Neuronal stem cell (in vitro differentiated cells): Measurements from ENCODE around the gene MED23.
A peak's percentile ranks its signal among the peaks of the same experiment; 100 is the strongest.

Experiments
- DNase-seq: peaks from one replicate; pipeline ENCODE4 v3.0.0-alpha.2; 2013; ENCODE audit warnings: low spot score
- H2AFZ ChIP-seq: one replicate; pipeline ENCODE4 v1.6.1; 2013; ENCODE audit warnings: mild to moderate bottlenecking, low read length, inconsistent platforms
- H2AK5ac ChIP-seq: 2 replicates; pipeline ENCODE4 v1.6.1; 2013; ENCODE audit warnings: low read depth, mild to moderate bottlenecking, inconsistent platforms, low read length, moderate library complexity, mixed read lengths
- H2BK120ac ChIP-seq: 2 replicates; pipeline ENCODE4 v1.6.1; 2013; ENCODE audit warnings: low read depth, mild to moderate bottlenecking, inconsistent platforms, low read length, moderate library complexity, mixed read lengths
- H2BK12ac ChIP-seq: one replicate; pipeline ENCODE4 v1.6.1; 2013; ENCODE audit warnings: low read length, inconsistent platforms
- H2BK15ac ChIP-seq: 2 replicates; pipeline ENCODE4 v1.6.1; 2013; ENCODE audit warnings: mild to moderate bottlenecking, low read length, inconsistent platforms, mixed read lengths
- H2BK5ac ChIP-seq: one replicate; pipeline ENCODE4 v1.6.1; 2013; ENCODE audit warnings: inconsistent platforms, mild to moderate bottlenecking, low read length, moderate library complexity
- H3K14ac ChIP-seq: one replicate; pipeline ENCODE4 v1.6.1; 2013; ENCODE audit warnings: low read length, inconsistent platforms
- H3K18ac ChIP-seq: 2 replicates; pipeline ENCODE4 v1.6.1; 2013; ENCODE audit warnings: low read length, inconsistent platforms
- H3K23ac ChIP-seq: 2 replicates; pipeline ENCODE4 v1.6.1; 2013; ENCODE audit warnings: low read depth, mild to moderate bottlenecking, mixed read lengths, low read length, inconsistent platforms; ENCODE audit not compliant: poor library complexity
- H3K27ac ChIP-seq: replicated peaks from 3 replicates; pipeline ENCODE4 v1.5.1; 2013; ENCODE audit warnings: low read length, inconsistent platforms
- H3K27me3 ChIP-seq, 3 experiments: 2 replicates each; pipeline ENCODE4 v1.6.1; 2013; ENCODE audit warnings: low read length in 3 of 3, mild to moderate bottlenecking in 2 of 3, inconsistent platforms in 1 of 3, low read depth in 1 of 3, mixed read lengths in 1 of 3, moderate library complexity in 1 of 3; ENCODE audit not compliant: control insufficient read depth in 3 of 3, insufficient read depth in 3 of 3
- H3K36me3 ChIP-seq, 2 donors: replicated peaks in 1 of 2; 2 replicates each; pipeline ENCODE4 v1.6.1; 2013; ENCODE audit warnings: low read length in 2 of 2; ENCODE audit not compliant: control insufficient read depth in 2 of 2, insufficient read depth in 2 of 2
- H3K4ac ChIP-seq: 2 replicates; pipeline ENCODE4 v1.6.1; 2013; ENCODE audit warnings: inconsistent platforms, mild to moderate bottlenecking, low read length, moderate library complexity
- H3K4me1 ChIP-seq, 2 donors: 1 replicate in 1 of 2; 2 replicates in 1 of 2; pipeline ENCODE4 v1.6.1; 2013; ENCODE audit warnings: low read length in 2 of 2, low read depth in 1 of 2; ENCODE audit not compliant: control insufficient read depth in 2 of 2, insufficient read depth in 1 of 2
- H3K4me2 ChIP-seq: one replicate; pipeline ENCODE4 v1.6.1; 2013; ENCODE audit warnings: mild to moderate bottlenecking, low read length, inconsistent platforms; ENCODE audit not compliant: insufficient read depth, poor library complexity, severe bottlenecking
- H3K4me3 ChIP-seq, 2 donors: 2 replicates each; pipeline ENCODE4 v1.5.1; 2013; ENCODE audit warnings: low read length in 2 of 2, mild to moderate bottlenecking in 2 of 2, inconsistent platforms in 1 of 2, moderate library complexity in 1 of 2
- H3K79me1 ChIP-seq: one replicate; pipeline ENCODE4 v1.6.1; 2013; ENCODE audit warnings: low read depth, mild to moderate bottlenecking, inconsistent platforms, low read length, moderate library complexity
- H3K9ac ChIP-seq: one replicate; pipeline ENCODE4 v1.6.1; 2013; ENCODE audit warnings: mild to moderate bottlenecking, low read depth, low read length, inconsistent platforms; ENCODE audit not compliant: poor library complexity
- H3K9me3 ChIP-seq, 2 donors: replicated peaks in 1 of 2; 2 replicates each; pipeline versions ENCODE3 to v1.6.1; 2013; ENCODE audit warnings: low read length in 2 of 2, mild to moderate bottlenecking in 2 of 2, inconsistent platforms in 1 of 2, low read depth in 1 of 2, mixed read lengths in 1 of 2, moderate library complexity in 1 of 2; ENCODE audit not compliant: control insufficient read depth in 2 of 2, insufficient read depth in 1 of 2
- H4K8ac ChIP-seq: one replicate; pipeline ENCODE4 v1.6.1; 2013; ENCODE audit warnings: low read depth, mild to moderate bottlenecking, inconsistent platforms, low read length, moderate library complexity
- H4K91ac ChIP-seq: one replicate; pipeline ENCODE4 v1.6.1; 2013; ENCODE audit warnings: low read length, low read depth, mild to moderate bottlenecking, inconsistent platforms; ENCODE audit not compliant: poor library complexity
- WGBS, 2 donors: extraction: QIAGEN DNeasy Blood & Tissue Kit; methylation state at CpG; one replicate each; pipeline ENCODE4 v1.1.7; 2013; ENCODE audit warnings: missing lambda C conversion rate in 2 of 2, mixed read lengths in 1 of 2; ENCODE audit not compliant: insufficient read length in 2 of 2, insufficient replicate concordance in 1 of 2; ENCODE audit errors: extremely low coverage in 2 of 2; 5-methylcytosine and 5-hydroxymethylcytosine counted together

MED23 gene

DNA sequence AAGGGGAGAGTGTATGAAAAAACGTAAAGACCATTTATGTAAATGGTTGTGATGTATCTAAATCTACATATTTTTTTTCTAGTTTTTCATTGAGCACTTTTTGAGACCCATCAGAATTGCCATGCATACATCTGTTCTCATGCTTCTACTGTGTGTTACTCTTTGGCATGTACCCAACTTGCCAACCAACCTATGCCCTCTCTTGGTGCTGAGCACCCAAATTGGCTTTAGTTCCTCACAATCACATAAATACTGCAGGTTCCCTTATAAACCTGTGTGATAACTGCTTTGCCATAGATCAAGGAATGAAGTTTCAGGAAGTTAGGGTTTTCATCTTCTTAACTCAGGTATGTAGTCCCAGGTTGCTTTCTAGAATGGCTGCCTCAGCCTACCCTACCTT lies 16.9 kb upstream of the MED23 start:
- no peak overlapping the region for H2AFZ ChIP-seq
- H3K9ac ChIP-seq: no peak overlapping the region
- no peak overlapping the region for H4K8ac ChIP-seq
- H3K4me1 ChIP-seq: no peaks in the 10 kb centered on the region
- no CpG with 5 or more reads among the region's 1 CpG for WGBS, 2 donors
- H4K91ac ChIP-seq: no peak overlapping the region
- no peak overlapping the region for H3K4me3 ChIP-seq
- no peak overlapping the region for H3K4ac ChIP-seq
- H3K27me3 ChIP-seq: no peaks in the 10 kb centered on the region
- DNase-seq: no peak
- H2BK120ac ChIP-seq: no peak overlapping the region
- H3K23ac ChIP-seq: no peak overlapping the region
- no peaks in the 10 kb centered on the region for H3K9me3 ChIP-seq
- H3K4me2 ChIP-seq: no peak overlapping the region
- H2BK5ac ChIP-seq: no peak overlapping the region
- no peak overlapping the region for H2BK15ac ChIP-seq
- no peak overlapping the region for H3K14ac ChIP-seq
- no peak overlapping the region for H2BK12ac ChIP-seq
- H2AK5ac ChIP-seq: no peak overlapping the region
- no peaks in the 10 kb centered on the region for H3K79me1 ChIP-seq
- H3K27ac ChIP-seq: no peak overlapping the region
- H3K18ac ChIP-seq: no peak overlapping the region
- no peaks in the 10 kb centered on the region for H3K36me3 ChIP-seq

DNA sequence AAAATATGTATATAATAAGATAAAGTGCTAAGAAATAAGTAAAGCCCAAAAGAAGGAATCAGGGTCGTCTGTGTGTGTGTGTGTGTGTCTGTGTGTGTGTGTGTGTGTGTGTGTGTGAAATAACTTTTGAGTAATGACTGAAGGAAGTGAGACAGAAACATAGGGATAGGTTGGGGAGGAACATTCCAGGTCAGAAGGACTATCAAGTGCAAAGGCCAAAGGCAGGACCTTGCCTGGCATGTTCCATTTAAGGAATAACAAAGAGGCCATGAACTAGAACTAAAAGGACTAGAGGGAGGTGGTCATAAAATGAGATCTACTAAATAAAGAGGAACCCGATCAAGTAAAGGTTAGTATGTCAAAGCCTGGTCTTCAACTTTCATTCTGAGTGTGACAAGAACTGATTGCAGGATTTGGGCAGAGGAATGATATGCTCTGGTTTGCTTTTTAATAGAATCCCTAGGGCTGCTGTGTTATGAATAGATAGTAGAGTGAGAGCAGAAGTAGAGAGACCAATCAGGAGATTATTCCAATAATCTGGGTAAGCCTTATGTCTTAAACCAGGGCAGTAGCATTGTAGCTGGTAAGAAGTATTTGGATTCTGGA lies 15.9 kb upstream of the MED23 start:
- Histone ChIP-seq H2BK15ac (no peak overlapping the region), H3K79me1 (no peaks in the 10 kb centered on the region), H3K14ac (no peak overlapping the region), H2BK120ac (no peak overlapping the region), H3K4me2 (no peak overlapping the region), H3K9ac (no peak overlapping the region), H3K4me1 (no peaks in the 10 kb centered on the region), H3K9me3 (no peaks in the 10 kb centered on the region), H3K23ac (no peak overlapping the region), H2BK12ac (no peak overlapping the region), H3K4me3 (no peak overlapping the region), H3K4ac (no peak overlapping the region), H3K27me3 (no peaks in the 10 kb centered on the region), H4K91ac (no peak overlapping the region), H3K18ac (no peak overlapping the region), H2AFZ (no peak overlapping the region), H2BK5ac (no peak overlapping the region), H3K27ac (no peak overlapping the region), H4K8ac (no peak overlapping the region), H3K36me3 (no peaks in the 10 kb centered on the region), H2AK5ac (no peak overlapping the region)
- WGBS, 2 donors: no CpG with 5 or more reads among the region's 2 CpGs
- DNase-seq: no peak

DNA sequence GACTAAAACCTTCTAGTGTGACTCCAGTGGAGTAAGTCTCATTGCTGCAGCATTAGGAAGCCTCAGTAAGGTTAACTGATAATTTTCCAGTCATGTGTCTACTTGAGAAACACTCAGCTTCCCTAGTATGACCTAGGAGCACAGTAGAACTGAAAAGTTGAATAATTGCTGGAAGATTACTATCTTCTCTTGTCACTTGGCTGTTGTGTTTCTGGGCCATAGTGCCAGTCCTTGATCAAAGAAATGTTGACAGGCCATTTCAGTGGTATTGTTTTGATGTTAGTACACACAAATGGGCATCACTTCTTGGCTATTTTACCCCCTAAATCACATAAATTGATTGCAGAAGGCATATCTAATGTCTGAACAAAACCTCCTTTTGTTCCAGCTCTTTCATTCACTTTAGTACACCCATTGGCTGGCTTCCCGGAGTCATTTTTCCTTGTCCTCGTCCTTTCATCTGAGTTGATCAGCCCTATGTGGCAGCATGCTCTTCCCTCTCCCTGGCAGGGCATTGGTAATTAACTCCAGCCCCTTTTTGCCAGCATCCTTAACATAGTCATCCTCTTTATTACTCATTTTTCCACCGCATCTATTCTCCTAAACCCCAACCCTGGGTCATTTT lies 15.1 kb upstream of the MED23 start:
- H2BK12ac ChIP-seq: no peak overlapping the region
- H3K4me1 ChIP-seq: no peaks in the 10 kb centered on the region
- DNase-seq: no peak
- no peaks in the 10 kb centered on the region for H3K79me1 ChIP-seq
- H4K91ac ChIP-seq: no peak overlapping the region
- H3K36me3 ChIP-seq: no peaks in the 10 kb centered on the region
- no peak overlapping the region for H3K4me3 ChIP-seq
- H2BK15ac ChIP-seq: no peak overlapping the region
- H2BK120ac ChIP-seq: no peak overlapping the region
- H2BK5ac ChIP-seq: no peak overlapping the region
- H3K27ac ChIP-seq: no peak overlapping the region
- H3K18ac ChIP-seq: no peak overlapping the region
- H3K23ac ChIP-seq: no peak overlapping the region
- no peak overlapping the region for H3K4me2 ChIP-seq
- no peak overlapping the region for H4K8ac ChIP-seq
- WGBS, 2 donors: 100% methylated on average over 1 of the region's 3 CpGs
- H3K14ac ChIP-seq: no peak overlapping the region
- H2AK5ac ChIP-seq: no peak overlapping the region
- H3K27me3 ChIP-seq: no peaks in the 10 kb centered on the region
- H3K9me3 ChIP-seq: no peaks in the 10 kb centered on the region
- H3K9ac ChIP-seq: no peak overlapping the region
- no peak overlapping the region for H3K4ac ChIP-seq
- H2AFZ ChIP-seq: no peak overlapping the region

DNA sequence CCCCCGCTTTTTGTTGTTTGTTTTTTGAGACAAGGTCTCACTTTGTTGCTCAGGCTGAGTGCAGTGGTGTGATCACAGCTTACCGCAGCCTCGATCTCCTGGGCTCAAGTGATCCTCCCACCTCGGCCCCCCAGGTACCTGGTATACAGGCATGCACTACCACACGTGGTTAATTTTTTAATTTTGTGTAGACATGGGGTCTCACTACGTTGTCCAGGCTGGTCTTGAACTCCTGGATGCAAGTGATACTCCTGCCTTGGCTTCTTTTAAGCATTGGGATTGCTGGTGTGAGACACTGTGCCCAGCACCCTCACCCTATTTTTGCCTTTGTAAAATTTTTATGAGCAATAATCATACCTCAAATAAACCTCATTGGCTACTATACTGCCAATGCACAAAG lies 14.5 kb upstream of the MED23 start:
- Histone ChIP-seq H3K4me2 (no peak overlapping the region), H2AK5ac (no peak overlapping the region), H3K14ac (no peak overlapping the region), H2BK120ac (no peak overlapping the region), H2BK12ac (no peak overlapping the region), H2AFZ (no peak overlapping the region), H4K91ac (no peak overlapping the region), H3K18ac (no peak overlapping the region), H3K9me3 (no peaks in the 10 kb centered on the region), H3K4ac (no peak overlapping the region), H3K36me3 (no peaks in the 10 kb centered on the region), H3K27me3 (no peaks in the 10 kb centered on the region), H3K23ac (no peak overlapping the region), H2BK5ac (no peak overlapping the region), H3K4me1 (no peaks in the 10 kb centered on the region), H2BK15ac (no peak overlapping the region), H3K4me3 (no peak overlapping the region), H3K27ac (no peak overlapping the region), H3K79me1 (no peaks in the 10 kb centered on the region), H3K9ac (no peak overlapping the region), H4K8ac (peak overlapping the region; percentile 43)
- no CpG with 5 or more reads among the region's 6 CpGs for WGBS, 2 donors
- no peak for DNase-seq
